WTC11 (cell line): ENCODE data around the gene UNC93A. TPM values are rescaled to one million over a fixed set of nuclear protein-coding genes. Genes with fewer than 3 reads are reported as not detected.

Source experiments
- ATAC-seq: fragments of 200-7000 bp; cut with Tn5 transposase; 2 replicates; pipeline ENCODE4 v1.10.0; 2021; ENCODE audit warnings: mild to moderate bottlenecking, moderate library complexity
- CTCF ChIA-PET: fragments of 300-600 bp; sonication (Branson Sonifier 250); formaldehyde crosslinking; loops from one replicate; lab custom pipeline; 2021; ENCODE audit warnings: antibody characterized with exemption; lab: Charles Lee
- POLR2A ChIA-PET: fragments of 350-600 bp; sonication (Branson Sonifier 250); formaldehyde crosslinking; loops from one replicate; lab custom pipeline; 2021; ENCODE audit warnings: antibody characterized with exemption; lab: Charles Lee
- DNase-seq: peaks from one replicate; pipeline ENCODE4 v3.0.0; 2021; ENCODE audit warnings: low spot score
- H3K27ac Mint-ChIP-seq: 2 replicates; pipeline ENCODE4 v1.8.0; 2021; ENCODE audit warnings: mixed read lengths
- H3K27me3 Mint-ChIP-seq: 2 replicates; pipeline ENCODE4 v1.8.0; 2021; ENCODE audit warnings: low read depth, mild to moderate bottlenecking, moderate library complexity, mixed read lengths
- H3K36me3 Mint-ChIP-seq: 2 replicates; pipeline ENCODE4 v1.8.0; 2021; ENCODE audit warnings: mixed read lengths
- H3K4me1 Mint-ChIP-seq: 2 replicates; pipeline ENCODE4 v1.8.0; 2022; ENCODE audit warnings: mixed read lengths
- H3K4me3 Mint-ChIP-seq: 2 replicates; pipeline ENCODE4 v1.8.0; 2021; ENCODE audit warnings: mild to moderate bottlenecking, moderate library complexity, mixed read lengths
- H3K9me3 Mint-ChIP-seq: 2 replicates; pipeline ENCODE4 v1.8.0; 2021; ENCODE audit warnings: mixed read lengths
- CREM ChIP-seq: sonication (generic); formaldehyde crosslinking; IDR thresholded peaks from 2 replicates; pipeline ENCODE4 v1.8.1; 2022; ENCODE audit warnings: mild to moderate bottlenecking, missing genetic modification reagents, moderate library complexity
- ESRRA ChIP-seq: sonication (generic); formaldehyde crosslinking; IDR thresholded peaks from 2 replicates; pipeline ENCODE4 v1.8.1; 2022; ENCODE audit warnings: mild to moderate bottlenecking, missing genetic modification reagents, borderline replicate concordance
- FOXK1 ChIP-seq: sonication (generic); formaldehyde crosslinking; IDR thresholded peaks from 2 replicates; pipeline ENCODE4 v1.8.0; 2022; ENCODE audit warnings: mild to moderate bottlenecking, moderate library complexity, missing genetic modification reagents
- FOXP1 ChIP-seq: sonication (generic); formaldehyde crosslinking; IDR thresholded peaks from 2 replicates; pipeline ENCODE4 v1.8.0; 2022; ENCODE audit warnings: missing genetic modification reagents, mild to moderate bottlenecking, moderate library complexity, borderline replicate concordance
- NR3C1 ChIP-seq: sonication (generic); formaldehyde crosslinking; conservative IDR thresholded peaks from 2 replicates; pipeline ENCODE4 v1.8.1; 2023; ENCODE audit warnings: low read depth, mild to moderate bottlenecking, missing genetic modification reagents
- TEAD1 ChIP-seq: sonication (generic); formaldehyde crosslinking; IDR thresholded peaks from 2 replicates; pipeline ENCODE4 v1.8.0; 2022; ENCODE audit warnings: mild to moderate bottlenecking, missing genetic modification reagents
- TEAD4 ChIP-seq: sonication (generic); formaldehyde crosslinking; IDR thresholded peaks from 2 replicates; pipeline ENCODE4 v1.8.0; 2022; ENCODE audit warnings: mild to moderate bottlenecking, missing genetic modification reagents
- ZBTB21 ChIP-seq: sonication (generic); formaldehyde crosslinking; IDR thresholded peaks from 2 replicates; pipeline ENCODE4 v1.8.1; 2023; ENCODE audit warnings: mild to moderate bottlenecking, missing genetic modification reagents, borderline replicate concordance
- total RNA-seq: library from RNA; stranded (reverse); gene quantifications from 3 replicates; pipeline ENCODE4 v1.2.3, GENCODE V29; 2021
- TF ChIP-seq, protein P1 (sequence below): sonication (generic); formaldehyde crosslinking; IDR thresholded peaks from 2 replicates; pipeline ENCODE4 v1.8.0; 2022; ENCODE audit warnings: missing genetic modification reagents
- TF ChIP-seq, protein P2 (sequence below): fragments of 250-450 bp; sonication (Bioruptor Pico); conservative IDR thresholded peaks from 2 replicates; pipeline ENCODE4 v1.9.0; 2021; ENCODE audit warnings: mild to moderate bottlenecking
- TF ChIP-seq, protein P3 (sequence below): sonication (generic); formaldehyde crosslinking; IDR thresholded peaks from 2 replicates; pipeline ENCODE4 v1.8.0; 2022; ENCODE audit warnings: mild to moderate bottlenecking, missing genetic modification reagents
- TF ChIP-seq, protein P4 (sequence below): fragments of 250-450 bp; sonication (Bioruptor Pico); IDR thresholded peaks from 2 replicates; pipeline ENCODE4 v1.9.0; 2021; ENCODE audit warnings: mild to moderate bottlenecking
- TF ChIP-seq, protein P5 (sequence below): sonication (generic); formaldehyde crosslinking; IDR thresholded peaks from 2 replicates; pipeline ENCODE4 v1.8.1; 2022; ENCODE audit warnings: missing genetic modification reagents, borderline replicate concordance
- TF ChIP-seq, protein P6 (sequence below): sonication (generic); formaldehyde crosslinking; conservative IDR thresholded peaks from 2 replicates; pipeline ENCODE4 v1.8.1; 2022; ENCODE audit warnings: mild to moderate bottlenecking, missing genetic modification reagents
- TF ChIP-seq, protein P7 (sequence below): sonication (generic); formaldehyde crosslinking; IDR thresholded peaks from 2 replicates; pipeline ENCODE4 v1.8.1; 2022; ENCODE audit warnings: low read depth, missing genetic modification reagents, borderline replicate concordance

UNC93A gene
- total RNA-seq, 1 experiment from 2014 or later, result 0.70 TPM

DNA sequence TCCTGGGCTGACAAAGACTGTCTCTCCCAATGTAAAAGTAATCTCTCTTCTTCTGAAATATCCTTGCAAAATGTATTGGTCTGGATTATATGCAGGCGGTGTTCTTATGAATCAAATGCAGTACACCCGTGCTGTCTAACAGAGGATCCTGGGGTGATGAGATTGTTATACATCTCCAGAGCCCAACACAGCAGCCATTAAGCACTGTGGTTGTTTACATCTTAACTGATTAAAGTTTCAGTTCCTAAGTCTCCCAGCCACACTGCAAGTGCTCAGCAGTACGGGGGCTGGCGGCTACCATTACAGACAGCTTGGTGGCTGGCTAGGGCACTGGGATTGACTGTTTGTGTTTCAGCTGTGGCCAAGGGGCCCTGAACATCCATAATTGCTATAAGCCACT lies 7.0 kb downstream of the UNC93A start (continued):
- TF ChIP-seq, protein P1, sequence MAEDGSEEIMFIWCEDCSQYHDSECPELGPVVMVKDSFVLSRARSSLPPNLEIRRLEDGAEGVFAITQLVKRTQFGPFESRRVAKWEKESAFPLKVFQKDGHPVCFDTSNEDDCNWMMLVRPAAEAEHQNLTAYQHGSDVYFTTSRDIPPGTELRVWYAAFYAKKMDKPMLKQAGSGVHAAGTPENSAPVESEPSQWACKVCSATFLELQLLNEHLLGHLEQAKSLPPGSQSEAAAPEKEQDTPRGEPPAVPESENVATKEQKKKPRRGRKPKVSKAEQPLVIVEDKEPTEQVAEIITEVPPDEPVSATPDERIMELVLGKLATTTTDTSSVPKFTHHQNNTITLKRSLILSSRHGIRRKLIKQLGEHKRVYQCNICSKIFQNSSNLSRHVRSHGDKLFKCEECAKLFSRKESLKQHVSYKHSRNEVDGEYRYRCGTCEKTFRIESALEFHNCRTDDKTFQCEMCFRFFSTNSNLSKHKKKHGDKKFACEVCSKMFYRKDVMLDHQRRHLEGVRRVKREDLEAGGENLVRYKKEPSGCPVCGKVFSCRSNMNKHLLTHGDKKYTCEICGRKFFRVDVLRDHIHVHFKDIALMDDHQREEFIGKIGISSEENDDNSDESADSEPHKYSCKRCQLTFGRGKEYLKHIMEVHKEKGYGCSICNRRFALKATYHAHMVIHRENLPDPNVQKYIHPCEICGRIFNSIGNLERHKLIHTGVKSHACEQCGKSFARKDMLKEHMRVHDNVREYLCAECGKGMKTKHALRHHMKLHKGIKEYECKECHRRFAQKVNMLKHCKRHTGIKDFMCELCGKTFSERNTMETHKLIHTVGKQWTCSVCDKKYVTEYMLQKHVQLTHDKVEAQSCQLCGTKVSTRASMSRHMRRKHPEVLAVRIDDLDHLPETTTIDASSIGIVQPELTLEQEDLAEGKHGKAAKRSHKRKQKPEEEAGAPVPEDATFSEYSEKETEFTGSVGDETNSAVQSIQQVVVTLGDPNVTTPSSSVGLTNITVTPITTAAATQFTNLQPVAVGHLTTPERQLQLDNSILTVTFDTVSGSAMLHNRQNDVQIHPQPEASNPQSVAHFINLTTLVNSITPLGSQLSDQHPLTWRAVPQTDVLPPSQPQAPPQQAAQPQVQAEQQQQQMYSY (CRISPR knock-in tag), result no peak
- TF ChIP-seq FOXP1 (CRISPR knock-in tag) (no peak), NR3C1 (no peak)
- TF ChIP-seq, protein P2, sequence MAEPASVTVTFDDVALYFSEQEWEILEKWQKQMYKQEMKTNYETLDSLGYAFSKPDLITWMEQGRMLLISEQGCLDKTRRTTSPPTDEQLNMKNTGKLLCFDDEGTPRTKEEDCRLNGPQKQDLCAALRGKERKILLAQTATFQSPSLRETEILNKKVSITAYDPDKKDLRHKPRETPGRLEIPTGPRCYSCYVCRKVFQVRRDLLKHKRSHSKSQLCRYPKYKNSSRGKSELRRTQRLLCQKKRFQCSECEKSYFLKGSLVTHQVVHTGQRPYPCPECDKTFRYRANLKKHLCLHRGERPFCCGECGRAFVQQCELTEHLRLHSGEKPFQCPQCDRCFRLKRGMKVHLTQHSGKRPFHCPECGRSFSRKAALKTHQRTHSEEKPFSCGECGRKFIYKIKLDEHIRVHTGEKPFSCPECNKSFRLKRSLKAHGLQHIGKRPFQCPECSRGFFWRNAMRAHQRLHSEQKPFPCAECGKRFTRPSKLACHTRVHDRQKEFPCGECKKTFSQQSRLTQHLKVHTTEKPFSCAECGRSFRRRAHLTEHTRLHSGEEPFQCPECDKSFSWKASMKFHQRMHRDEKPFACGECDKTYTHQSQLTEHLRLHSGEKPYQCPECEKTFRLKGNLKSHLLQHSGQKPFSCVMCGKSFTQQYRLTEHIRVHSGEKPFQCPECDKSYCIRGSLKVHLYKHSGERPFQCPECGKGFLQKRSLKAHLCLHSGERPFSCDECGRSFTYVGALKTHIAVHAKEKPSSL (CRISPR knock-in tag), result no peak
- TF ChIP-seq, protein P3, sequence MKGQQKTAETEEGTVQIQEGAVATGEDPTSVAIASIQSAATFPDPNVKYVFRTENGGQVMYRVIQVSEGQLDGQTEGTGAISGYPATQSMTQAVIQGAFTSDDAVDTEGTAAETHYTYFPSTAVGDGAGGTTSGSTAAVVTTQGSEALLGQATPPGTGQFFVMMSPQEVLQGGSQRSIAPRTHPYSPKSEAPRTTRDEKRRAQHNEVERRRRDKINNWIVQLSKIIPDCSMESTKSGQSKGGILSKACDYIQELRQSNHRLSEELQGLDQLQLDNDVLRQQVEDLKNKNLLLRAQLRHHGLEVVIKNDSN (CRISPR knock-in tag), result no peak
- TF ChIP-seq, protein P4, sequence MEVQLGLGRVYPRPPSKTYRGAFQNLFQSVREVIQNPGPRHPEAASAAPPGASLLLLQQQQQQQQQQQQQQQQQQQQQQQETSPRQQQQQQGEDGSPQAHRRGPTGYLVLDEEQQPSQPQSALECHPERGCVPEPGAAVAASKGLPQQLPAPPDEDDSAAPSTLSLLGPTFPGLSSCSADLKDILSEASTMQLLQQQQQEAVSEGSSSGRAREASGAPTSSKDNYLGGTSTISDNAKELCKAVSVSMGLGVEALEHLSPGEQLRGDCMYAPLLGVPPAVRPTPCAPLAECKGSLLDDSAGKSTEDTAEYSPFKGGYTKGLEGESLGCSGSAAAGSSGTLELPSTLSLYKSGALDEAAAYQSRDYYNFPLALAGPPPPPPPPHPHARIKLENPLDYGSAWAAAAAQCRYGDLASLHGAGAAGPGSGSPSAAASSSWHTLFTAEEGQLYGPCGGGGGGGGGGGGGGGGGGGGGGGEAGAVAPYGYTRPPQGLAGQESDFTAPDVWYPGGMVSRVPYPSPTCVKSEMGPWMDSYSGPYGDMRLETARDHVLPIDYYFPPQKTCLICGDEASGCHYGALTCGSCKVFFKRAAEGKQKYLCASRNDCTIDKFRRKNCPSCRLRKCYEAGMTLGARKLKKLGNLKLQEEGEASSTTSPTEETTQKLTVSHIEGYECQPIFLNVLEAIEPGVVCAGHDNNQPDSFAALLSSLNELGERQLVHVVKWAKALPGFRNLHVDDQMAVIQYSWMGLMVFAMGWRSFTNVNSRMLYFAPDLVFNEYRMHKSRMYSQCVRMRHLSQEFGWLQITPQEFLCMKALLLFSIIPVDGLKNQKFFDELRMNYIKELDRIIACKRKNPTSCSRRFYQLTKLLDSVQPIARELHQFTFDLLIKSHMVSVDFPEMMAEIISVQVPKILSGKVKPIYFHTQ (CRISPR knock-in tag), result no peak
- TF ChIP-seq, protein P5, sequence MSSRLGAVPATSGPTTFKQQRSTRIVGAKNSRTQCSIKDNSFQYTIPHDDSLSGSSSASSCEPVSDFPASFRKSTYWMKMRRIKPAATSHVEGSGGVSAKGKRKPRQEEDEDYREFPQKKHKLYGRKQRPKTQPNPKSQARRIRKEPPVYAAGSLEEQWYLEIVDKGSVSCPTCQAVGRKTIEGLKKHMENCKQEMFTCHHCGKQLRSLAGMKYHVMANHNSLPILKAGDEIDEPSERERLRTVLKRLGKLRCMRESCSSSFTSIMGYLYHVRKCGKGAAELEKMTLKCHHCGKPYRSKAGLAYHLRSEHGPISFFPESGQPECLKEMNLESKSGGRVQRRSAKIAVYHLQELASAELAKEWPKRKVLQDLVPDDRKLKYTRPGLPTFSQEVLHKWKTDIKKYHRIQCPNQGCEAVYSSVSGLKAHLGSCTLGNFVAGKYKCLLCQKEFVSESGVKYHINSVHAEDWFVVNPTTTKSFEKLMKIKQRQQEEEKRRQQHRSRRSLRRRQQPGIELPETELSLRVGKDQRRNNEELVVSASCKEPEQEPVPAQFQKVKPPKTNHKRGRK, result no peak

DNA sequence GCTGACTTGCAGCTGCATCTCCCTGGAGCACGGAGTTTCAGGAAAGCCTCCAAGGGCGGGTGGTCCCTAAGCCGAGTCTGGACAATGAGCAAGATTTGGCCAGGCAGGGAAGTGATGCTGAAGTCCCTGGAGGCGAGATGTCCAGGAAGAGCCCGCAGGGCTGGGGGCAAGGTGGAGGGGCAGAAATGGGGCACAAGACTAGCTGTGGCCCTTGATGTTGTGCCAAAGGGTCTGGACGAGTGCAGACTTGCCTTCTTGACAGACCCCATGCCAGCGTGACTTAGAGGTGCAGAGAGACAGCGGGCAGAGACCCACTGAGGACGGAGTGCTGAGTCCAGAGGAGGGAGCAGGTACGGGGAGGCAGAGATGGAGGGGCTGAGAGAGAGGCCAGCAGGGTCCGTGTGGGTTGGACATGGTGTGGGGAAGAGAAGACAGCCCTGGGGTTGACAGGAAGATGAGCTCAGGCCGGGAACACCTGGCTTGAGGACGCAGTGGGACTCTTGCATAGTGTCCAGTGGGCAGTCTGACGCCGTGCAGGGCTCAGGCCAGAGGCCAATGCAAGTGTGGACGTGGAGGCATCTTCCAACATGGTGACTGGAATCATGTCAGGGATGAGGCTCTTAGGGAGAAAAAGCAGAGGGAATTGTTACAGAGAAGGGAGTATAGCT lies 8.7 kb downstream of the UNC93A start:
- POLR2A ChIA-PET, result no interaction called here
- H3K36me3 Mint-ChIP-seq, result no peaks in the 10 kb centered on the region; the same call in 1 of the 2 replicates
- CTCF ChIA-PET, result interaction anchor here (0.8 kb wide), 1 partner anchor 52 kb away, joined by 3 read pairs; no protein-coding TSS in a partner anchor
- TF ChIP-seq TEAD1 (no peak), ZBTB21 (CRISPR knock-in tag) (no peak), ESRRA (no peak), CREM (CRISPR knock-in tag) (no peak), TEAD4 (no peak), FOXK1 (no peak)
- TF ChIP-seq, protein P4 (CRISPR knock-in tag), result no peak
- TF ChIP-seq, protein P3 (CRISPR knock-in tag), result no peak
- TF ChIP-seq, protein P6, sequence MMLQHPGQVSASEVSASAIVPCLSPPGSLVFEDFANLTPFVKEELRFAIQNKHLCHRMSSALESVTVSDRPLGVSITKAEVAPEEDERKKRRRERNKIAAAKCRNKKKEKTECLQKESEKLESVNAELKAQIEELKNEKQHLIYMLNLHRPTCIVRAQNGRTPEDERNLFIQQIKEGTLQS, result no peak
- TF ChIP-seq, protein P7, sequence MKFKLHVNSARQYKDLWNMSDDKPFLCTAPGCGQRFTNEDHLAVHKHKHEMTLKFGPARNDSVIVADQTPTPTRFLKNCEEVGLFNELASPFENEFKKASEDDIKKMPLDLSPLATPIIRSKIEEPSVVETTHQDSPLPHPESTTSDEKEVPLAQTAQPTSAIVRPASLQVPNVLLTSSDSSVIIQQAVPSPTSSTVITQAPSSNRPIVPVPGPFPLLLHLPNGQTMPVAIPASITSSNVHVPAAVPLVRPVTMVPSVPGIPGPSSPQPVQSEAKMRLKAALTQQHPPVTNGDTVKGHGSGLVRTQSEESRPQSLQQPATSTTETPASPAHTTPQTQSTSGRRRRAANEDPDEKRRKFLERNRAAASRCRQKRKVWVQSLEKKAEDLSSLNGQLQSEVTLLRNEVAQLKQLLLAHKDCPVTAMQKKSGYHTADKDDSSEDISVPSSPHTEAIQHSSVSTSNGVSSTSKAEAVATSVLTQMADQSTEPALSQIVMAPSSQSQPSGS (CRISPR knock-in tag), result no peak

More for the DNA sequence above, 8.7 kb downstream of the UNC93A start:
- peaks cover 14% of the 10 kb centered on the region for H3K27me3 Mint-ChIP-seq
- DNase-seq (no peak), ATAC-seq (no peak)
- 0 out of 2 replicates have a peak, but pooled peaks cover 3% of the 10 kb centered on the region for H3K9me3 Mint-ChIP-seq
- peaks cover 24% of the 10 kb centered on the region for H3K4me1 Mint-ChIP-seq
- H3K4me3 Mint-ChIP-seq, result no peak overlapping the region
- no peak overlapping the region for H3K27ac Mint-ChIP-seq
